ENCODE results near the gene DCAF5.
"Not testable (repeated sequence)": the region's sequence is repeated elsewhere in the genome, so short reads cannot be mapped to it uniquely, and the experiment has no call there.

The DCAF5 gene

GRCh38 chr14:69068744-69069421 lies 84.0 kb downstream of the DCAF5 start:
- DNase-seq, result no peak
- H3K27ac ChIP-seq (ENCODE audit: low read length), result no peak overlapping the region
- no peak overlapping the region for H3K9ac ChIP-seq (ENCODE audit: low read length)
- no peaks in the 10 kb centered on the region for H4K20me1 ChIP-seq (ENCODE audit: insufficient read depth, low read length)
- no peaks in the 10 kb centered on the region for H3K79me2 ChIP-seq (ENCODE audit: low read length)
- no peaks in the 10 kb centered on the region for H3K9me3 ChIP-seq (replicated peaks; ENCODE audit: insufficient read depth, low read length)
- TF ChIP-seq CTCF (IDR thresholded peaks at IDR 0.05; ENCODE audit: low read length), result no peak
- no peak for TF ChIP-seq EZH2 (optimal IDR thresholded peaks at IDR 0.05; ENCODE audit: low read depth, low read length)
- no peak for TF ChIP-seq EZH2phosphoT487 (IDR thresholded peaks at IDR 0.05; ENCODE audit: low read length)
- no peaks in the 10 kb centered on the region for H3K36me3 ChIP-seq (replicated peaks; ENCODE audit: insufficient read depth, low read length)
- H3K4me1 ChIP-seq (ENCODE audit: low read length), result no peaks in the 10 kb centered on the region
- no peak overlapping the region for H2AFZ ChIP-seq (ENCODE audit: low read length)
- H3K27me3 ChIP-seq (replicated peaks; ENCODE audit: insufficient read depth, low read length), result no peaks in the 10 kb centered on the region
- no peak overlapping the region for H3K4me2 ChIP-seq (ENCODE audit: low read depth, low read length)
- H3K4me3 ChIP-seq (ENCODE audit: low read length), result no peak overlapping the region
- no peaks in the 10 kb centered on the region for H3K9me2 ChIP-seq (replicated peaks; ENCODE audit: insufficient read depth, low read length)
- no peaks in the 10 kb centered on the region for H3F3A ChIP-seq (ENCODE audit: insufficient read depth, low read length)

DNA sequence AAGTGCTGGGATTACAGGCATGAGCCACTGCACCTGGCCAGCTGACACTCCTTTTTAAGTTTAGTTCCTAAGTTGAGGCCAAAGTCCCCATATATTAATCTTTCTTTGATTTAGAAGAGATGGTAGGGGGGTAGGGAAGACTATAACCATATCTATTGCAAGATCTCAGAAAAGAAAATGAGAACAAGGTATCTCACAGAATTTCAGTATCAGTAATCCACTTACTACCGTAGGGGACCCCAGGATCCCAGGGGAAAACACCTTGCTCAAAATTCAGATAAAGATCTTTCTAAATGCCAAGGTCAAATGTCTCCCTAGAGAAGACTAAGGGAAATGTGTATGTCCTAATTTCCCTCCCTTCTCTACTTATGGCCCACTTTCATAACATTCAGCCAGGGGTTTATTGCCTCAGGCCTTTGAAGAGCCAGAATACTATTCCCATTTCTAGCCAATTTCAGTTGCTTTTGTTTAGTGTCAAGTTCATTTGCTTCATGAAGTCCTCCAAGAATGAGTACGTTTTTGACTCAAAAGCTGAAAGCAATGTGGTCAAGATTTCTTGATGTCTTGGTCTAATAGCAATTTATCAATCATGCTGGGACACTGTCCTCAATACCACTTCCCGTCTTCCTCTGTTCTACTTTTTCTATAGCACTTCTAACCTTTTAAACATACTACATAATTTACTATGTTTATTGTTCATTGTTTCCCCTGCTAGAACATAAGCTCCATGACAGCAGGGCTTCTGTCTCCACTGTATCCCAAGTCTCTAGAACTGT lies 86.3 kb downstream of the DCAF5 start:
- no peak for DNase-seq
- Histone ChIP-seq H3K9me3 (replicated peaks; ENCODE audit: insufficient read depth, low read length) (no peaks in the 10 kb centered on the region), H3K79me2 (ENCODE audit: low read length) (no peaks in the 10 kb centered on the region), H3K4me2 (ENCODE audit: low read depth, low read length) (no peak overlapping the region), H3K9me2 (replicated peaks; ENCODE audit: insufficient read depth, low read length) (no peaks in the 10 kb centered on the region), H3K36me3 (replicated peaks; ENCODE audit: insufficient read depth, low read length) (no peaks in the 10 kb centered on the region), H3K27ac (ENCODE audit: low read length) (no peak overlapping the region), H3K4me1 (ENCODE audit: low read length) (no peaks in the 10 kb centered on the region), H3F3A (ENCODE audit: insufficient read depth, low read length) (no peaks in the 10 kb centered on the region), H3K9ac (ENCODE audit: low read length) (no peak overlapping the region), H3K27me3 (replicated peaks; ENCODE audit: insufficient read depth, low read length) (no peaks in the 10 kb centered on the region), H4K20me1 (ENCODE audit: insufficient read depth, low read length) (no peaks in the 10 kb centered on the region), H3K4me3 (ENCODE audit: low read length) (no peak overlapping the region), H2AFZ (ENCODE audit: low read length) (no peak overlapping the region)
- TF ChIP-seq EZH2phosphoT487 (IDR thresholded peaks at IDR 0.05; ENCODE audit: low read length), result no peak
- no peak for TF ChIP-seq CTCF (IDR thresholded peaks at IDR 0.05; ENCODE audit: low read length)
- no peak for TF ChIP-seq EZH2 (optimal IDR thresholded peaks at IDR 0.05; ENCODE audit: low read depth, low read length)

DNA sequence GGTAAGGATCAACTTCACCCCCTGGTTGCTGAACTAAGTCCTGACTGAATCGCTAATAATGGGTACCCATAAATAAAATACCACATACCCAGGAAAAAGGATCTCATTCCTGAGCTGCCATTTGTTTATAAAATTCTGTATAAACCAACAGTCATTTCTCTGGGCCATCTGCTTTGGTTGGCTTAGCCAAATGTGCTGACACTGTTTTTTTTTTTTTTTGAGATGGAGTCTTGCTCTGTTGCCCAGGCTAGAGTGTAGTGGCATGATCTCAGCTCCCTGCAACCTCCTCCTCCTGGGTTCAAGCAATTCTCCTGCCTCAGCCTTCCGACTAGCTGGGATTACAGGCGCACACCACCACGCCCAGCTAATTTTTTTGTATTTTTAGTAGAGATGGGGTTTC lies 87.0 kb downstream of the DCAF5 start:
- not testable (repeated sequence) for H2AFZ ChIP-seq (ENCODE audit: low read length); H4K20me1 ChIP-seq (ENCODE audit: insufficient read depth, low read length); H3K79me2 ChIP-seq (ENCODE audit: low read length); H3K4me2 ChIP-seq (ENCODE audit: low read depth, low read length); H3K4me3 ChIP-seq (ENCODE audit: low read length); DNase-seq; H3K27me3 ChIP-seq (replicated peaks; ENCODE audit: insufficient read depth, low read length); H3K9me2 ChIP-seq (replicated peaks; ENCODE audit: insufficient read depth, low read length); H3K27ac ChIP-seq (ENCODE audit: low read length); H3F3A ChIP-seq (ENCODE audit: insufficient read depth, low read length); H3K4me1 ChIP-seq (ENCODE audit: low read length); H3K36me3 ChIP-seq (replicated peaks; ENCODE audit: insufficient read depth, low read length); H3K9me3 ChIP-seq (replicated peaks; ENCODE audit: insufficient read depth, low read length); H3K9ac ChIP-seq (ENCODE audit: low read length)

DNA sequence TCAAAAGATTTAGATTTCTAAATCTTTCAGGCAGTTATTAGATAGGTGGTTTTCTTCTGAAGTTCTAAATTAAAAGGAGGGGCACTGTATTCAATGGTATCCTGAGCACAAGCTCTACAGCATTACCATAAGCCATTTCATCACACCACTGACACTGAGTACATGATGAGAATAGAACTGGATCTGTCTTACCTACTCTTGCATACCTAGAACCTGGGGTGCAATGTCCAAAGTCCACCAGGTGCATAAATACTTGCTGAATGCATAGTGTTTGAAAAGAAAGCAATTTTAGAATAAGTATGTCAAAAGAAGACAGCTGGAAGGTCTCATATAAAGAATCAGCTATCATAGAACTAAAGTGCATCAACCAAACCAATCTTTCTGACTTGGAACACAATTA lies 88.3 kb downstream of the DCAF5 start:
- no peak overlapping the region for H3K4me3 ChIP-seq (ENCODE audit: low read length)
- no peaks in the 10 kb centered on the region for H3K79me2 ChIP-seq (ENCODE audit: low read length)
- no peak for TF ChIP-seq EZH2phosphoT487 (IDR thresholded peaks at IDR 0.05; ENCODE audit: low read length)
- TF ChIP-seq CTCF (IDR thresholded peaks at IDR 0.05; ENCODE audit: low read length), result no peak
- no peak for TF ChIP-seq EZH2 (optimal IDR thresholded peaks at IDR 0.05; ENCODE audit: low read depth, low read length)
- H3F3A ChIP-seq (ENCODE audit: insufficient read depth, low read length), result no peaks in the 10 kb centered on the region
- H3K27ac ChIP-seq (ENCODE audit: low read length), result no peak overlapping the region
- no peaks in the 10 kb centered on the region for H4K20me1 ChIP-seq (ENCODE audit: insufficient read depth, low read length)
- no peak overlapping the region for H3K4me2 ChIP-seq (ENCODE audit: low read depth, low read length)
- H3K9me3 ChIP-seq (replicated peaks; ENCODE audit: insufficient read depth, low read length), result no peaks in the 10 kb centered on the region
- no peaks in the 10 kb centered on the region for H3K36me3 ChIP-seq (replicated peaks; ENCODE audit: insufficient read depth, low read length)
- H3K27me3 ChIP-seq (replicated peaks; ENCODE audit: insufficient read depth, low read length), result no peaks in the 10 kb centered on the region
- no peaks in the 10 kb centered on the region for H3K9me2 ChIP-seq (replicated peaks; ENCODE audit: insufficient read depth, low read length)
- H2AFZ ChIP-seq (ENCODE audit: low read length), result no peak overlapping the region
- H3K9ac ChIP-seq (ENCODE audit: low read length), result no peak overlapping the region
- no peak for DNase-seq
- H3K4me1 ChIP-seq (ENCODE audit: low read length), result no peaks in the 10 kb centered on the region

Measured in MM.1S (cell line).